ENCODE results near the gene CRNN.

Gene CRNN

DNA sequence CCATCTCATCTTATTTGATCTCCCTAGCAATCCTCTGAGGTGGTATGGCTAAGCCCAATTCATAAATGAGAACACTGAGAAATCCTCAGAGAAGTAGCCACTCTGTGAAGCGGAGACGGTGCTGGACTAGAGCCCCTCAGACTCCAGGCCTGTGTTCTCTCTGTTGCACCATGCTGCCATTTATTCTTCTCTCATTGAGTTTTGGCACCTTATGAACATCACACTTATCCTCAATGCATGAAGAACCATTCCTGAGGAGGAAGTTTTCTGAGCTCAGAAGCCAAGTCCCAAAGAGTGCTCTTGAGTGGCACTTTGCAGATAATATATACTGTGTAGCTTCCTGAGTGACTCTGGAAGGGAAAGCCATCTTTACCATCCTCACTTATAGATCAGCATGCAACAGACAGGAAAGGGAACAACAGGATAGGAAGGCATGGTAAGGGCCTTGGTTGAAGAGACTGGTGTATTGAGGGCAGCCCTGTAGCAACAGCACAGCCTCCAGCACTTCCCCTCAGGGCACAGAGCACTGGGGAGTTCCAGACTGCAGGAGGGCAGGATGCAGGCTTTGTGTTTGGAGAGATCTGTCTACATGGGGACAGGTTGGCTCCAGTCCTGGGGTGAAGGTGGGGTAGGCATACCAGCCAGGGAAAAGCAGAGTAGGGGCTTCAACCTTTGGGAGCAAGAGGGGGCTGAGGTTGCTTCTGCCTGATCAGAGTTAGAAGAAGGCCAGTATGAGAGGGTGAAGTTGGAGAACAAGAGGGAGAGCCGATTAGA lies 1.6 kb upstream of the CRNN start:
- DNase-seq, result no peak

DNA sequence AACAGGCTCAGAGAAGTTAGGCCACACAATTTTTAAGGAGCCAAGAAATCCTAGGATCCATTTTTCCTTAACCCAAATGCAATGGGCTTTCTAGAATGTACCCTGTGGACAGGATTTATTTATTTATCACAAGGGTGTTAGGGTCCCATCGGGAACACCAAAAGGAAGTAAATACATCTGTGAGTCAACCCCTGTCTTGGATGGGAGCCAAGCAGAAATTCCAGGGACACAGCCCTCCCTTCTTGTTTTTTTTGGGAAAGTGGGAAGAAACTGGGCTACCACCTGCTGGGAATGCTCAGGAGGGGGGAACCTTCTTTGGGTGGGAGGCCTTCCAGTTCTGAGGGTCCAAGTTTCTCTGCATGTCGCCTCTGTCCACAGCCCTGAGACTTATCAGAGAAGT lies 1.3 kb downstream of the CRNN start:
- DNase-seq, result no peak

- no peak for DNase-seq
Observed at GRCh38 chr1:152411134-152411533, 2.9 kb downstream of the CRNN start.

GRCh38 chr1:152410599-152410998 lies 3.5 kb downstream of the CRNN start:
- DNase-seq, result no peak

DNA sequence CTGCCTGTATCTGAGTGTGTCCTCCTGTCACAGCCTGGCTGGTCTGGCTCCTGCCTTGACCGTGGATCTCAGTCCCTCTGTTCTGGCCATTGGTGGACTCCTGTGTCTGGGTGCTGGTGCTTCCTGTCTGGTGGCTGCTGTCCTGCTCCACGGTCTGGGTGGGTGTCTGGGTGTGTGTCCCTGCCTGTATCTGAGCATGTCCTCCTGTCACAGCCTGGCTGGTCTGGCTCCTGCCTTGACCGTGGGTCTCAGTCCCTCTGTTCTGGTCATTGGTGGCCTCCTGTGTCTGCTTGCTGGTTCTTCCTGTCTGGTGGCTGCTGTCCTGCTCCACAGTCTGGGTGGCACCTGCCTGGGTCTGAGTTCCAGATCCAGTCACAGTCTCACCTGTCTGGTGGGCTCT lies 4.0 kb downstream of the CRNN start:
- no peak for DNase-seq

GRCh38 chr1:152408664-152409063 lies 5.4 kb downstream of the CRNN start:
- no peak for DNase-seq

- DNase-seq, result no peak
Observed at GRCh38 chr1:152398812-152399698, 15.0 kb downstream of the CRNN start.

GRCh38 chr1:152397474-152397873 lies 16.6 kb downstream of the CRNN start:
- no peak for DNase-seq

DNA sequence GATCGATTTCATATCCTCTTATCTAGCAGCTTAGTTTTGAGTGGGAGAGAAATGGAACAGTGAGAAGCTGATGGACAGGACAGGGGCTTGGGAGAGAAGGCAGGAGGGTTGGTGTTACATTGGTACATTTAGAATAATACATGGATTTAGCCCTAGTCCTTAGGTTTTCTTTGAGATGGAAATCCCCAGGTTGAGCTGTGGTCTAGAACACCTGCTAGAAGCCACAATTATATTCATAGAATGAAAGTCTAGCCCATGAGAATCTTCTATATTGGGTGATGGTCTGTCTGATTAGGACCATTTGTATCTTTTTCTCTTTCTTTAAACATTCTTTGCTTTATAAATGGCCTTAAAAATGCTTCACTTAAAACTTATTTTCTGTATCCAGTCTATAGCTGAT lies 19.9 kb downstream of the CRNN start:
- DNase-seq, result no peak

GRCh38 chr1:152392909-152393308 lies 21.2 kb downstream of the CRNN start:
- DNase-seq, result no peak

DNA sequence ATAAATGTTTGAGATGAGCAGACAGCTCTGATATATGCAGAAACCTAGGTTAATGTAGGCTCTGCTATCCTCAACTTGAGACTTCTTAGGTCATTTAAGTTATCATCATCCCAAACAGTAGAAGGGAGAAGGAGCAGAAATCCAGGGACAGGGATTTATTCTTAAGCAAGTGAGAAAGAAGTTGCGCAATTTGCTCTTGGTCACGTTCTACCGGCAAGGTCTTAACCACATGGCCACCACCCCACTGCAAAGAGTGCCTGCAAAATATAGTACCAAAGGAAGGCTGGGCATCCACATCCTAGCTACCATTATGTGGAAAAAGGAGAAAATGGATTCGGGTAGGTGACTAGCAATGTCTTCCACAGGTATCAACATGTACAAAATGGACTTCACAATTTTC lies 25.2 kb downstream of the CRNN start:
- no peak for DNase-seq

GRCh38 chr1:152386940-152387339 lies 27.1 kb downstream of the CRNN start:
- DNase-seq, result no peak

DNA sequence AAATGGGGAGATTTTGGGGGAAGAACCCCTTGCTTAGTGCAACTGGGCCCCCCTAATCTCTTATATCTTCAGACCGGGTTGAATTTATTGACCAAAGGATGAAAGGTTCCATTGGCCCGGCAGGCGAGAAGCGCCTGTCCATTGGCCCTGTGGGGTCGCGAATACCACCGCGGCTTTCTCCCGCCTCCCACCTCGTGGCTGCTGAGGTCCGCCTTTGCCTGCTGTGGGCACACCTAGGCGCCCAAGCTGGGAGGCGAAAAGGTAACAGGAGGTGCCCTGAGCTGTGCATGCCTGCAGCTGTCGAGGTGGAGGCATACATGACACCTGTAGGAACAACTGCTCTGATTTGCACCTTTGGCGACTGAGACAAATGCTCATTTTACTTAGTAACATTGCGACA lies 33.1 kb downstream of the CRNN start:
- DNase-seq, result no peak

GRCh38 chr1:152374451-152374850 lies 39.6 kb downstream of the CRNN start:
- no peak for DNase-seq

GRCh38 chr1:152372672-152373071 lies 41.4 kb downstream of the CRNN start:
- DNase-seq, result no peak

GRCh38 chr1:152367436-152367835 lies 46.6 kb downstream of the CRNN start:
- DNase-seq, result no peak

- no peak for DNase-seq
Observed at GRCh38 chr1:152359906-152360305, 54.2 kb downstream of the CRNN start, which contains the start of gene FLG2. Gene FLG2 (minus strand): TSS chr1:152360006. CDS start chr1:152358884, 1,122 bp downstream.

Data from islet precursor cell (in vitro differentiated cells).